ENCODE data around the gene EI24. TPM values are rescaled to one million over a fixed set of nuclear protein-coding genes. Genes with fewer than 3 reads are reported as not detected.
"Not testable (repeated sequence)": the region's sequence is repeated elsewhere in the genome, so short reads cannot be mapped to it uniquely, and the experiment has no call there.

The EI24 gene
- polyA plus RNA-seq, 3 donors from 2014 or later = 40.9 to 78.6 (median 57.9) TPM

- H3K4me3 Mint-ChIP-seq = no peak overlapping the region
- H3K36me3 Mint-ChIP-seq = no peaks in the 10 kb centered on the region
- H3K9me3 Mint-ChIP-seq = no peaks in the 10 kb centered on the region
- no peaks in the 10 kb centered on the region for H3K4me1 Mint-ChIP-seq
- no peak overlapping the region for H3K27ac Mint-ChIP-seq
- H3K27me3 Mint-ChIP-seq (ENCODE audit: low read depth in 3 of 3) = peaks cover 0 to 2% (median 2%) of the 10 kb centered on the region in 3 donors
- no peak for DNase-seq
Measured at GRCh38 chr11:125561924-125562323, 7.4 kb upstream of the EI24 start.

GRCh38 chr11:125562430-125562829, 6.8 kb upstream of the EI24 start:
- Mint-ChIP-seq H3K27ac (no peak overlapping the region), H3K36me3 (no peaks in the 10 kb centered on the region), H3K4me1 (no peaks in the 10 kb centered on the region), H3K9me3 (no peaks in the 10 kb centered on the region), H3K4me3 (no peak overlapping the region), H3K27me3 (ENCODE audit: low read depth in 3 of 3) (peaks cover 0 to 2% (median 2%) of the 10 kb centered on the region in 3 donors)
- no peak for DNase-seq

GRCh38 chr11:125564357-125564756, 4.9 kb upstream of the EI24 start:
- DNase-seq = no peak
- H3K36me3 Mint-ChIP-seq = no peaks in the 10 kb centered on the region
- no peak overlapping the region for H3K27ac Mint-ChIP-seq
- H3K9me3 Mint-ChIP-seq = no peaks in the 10 kb centered on the region
- H3K4me1 Mint-ChIP-seq = no peaks in the 10 kb centered on the region
- no peak overlapping the region for H3K4me3 Mint-ChIP-seq
- H3K27me3 Mint-ChIP-seq (ENCODE audit: low read depth in 3 of 3) = peaks cover 0 to 4% (median 2%) of the 10 kb centered on the region in 3 donors

DNA sequence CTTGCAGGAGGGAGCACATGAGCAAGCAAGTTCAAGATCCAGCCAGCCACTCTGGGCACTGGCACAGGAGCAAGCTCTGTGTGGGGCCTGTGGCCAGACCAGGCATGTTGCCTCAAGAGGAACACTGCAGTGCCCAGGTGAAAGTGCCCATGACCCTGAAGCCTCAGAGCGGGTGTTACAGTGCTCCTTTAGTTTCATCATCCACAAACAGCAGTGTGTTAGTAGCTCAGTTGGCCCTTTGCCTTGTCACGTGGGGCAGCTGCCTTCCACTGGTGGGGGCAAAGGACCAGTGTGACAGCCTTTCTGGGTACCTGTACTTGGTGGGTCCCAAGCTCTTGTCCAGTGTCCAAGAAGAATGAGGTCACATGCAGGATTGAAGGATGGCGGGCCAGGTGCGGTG, 3.0 kb upstream of the EI24 start:
- Mint-ChIP-seq H3K27me3 (ENCODE audit: low read depth in 3 of 3) (peaks cover 0 to 4% (median 0%) of the 10 kb centered on the region in 3 donors), H3K4me1 (peaks cover 15 to 17% of the 10 kb centered on the region in 2 donors), H3K36me3 (no peaks in the 10 kb centered on the region), H3K27ac (no peak overlapping the region), H3K4me3 (no peak overlapping the region), H3K9me3 (no peaks in the 10 kb centered on the region)
- no peak for DNase-seq

DNA sequence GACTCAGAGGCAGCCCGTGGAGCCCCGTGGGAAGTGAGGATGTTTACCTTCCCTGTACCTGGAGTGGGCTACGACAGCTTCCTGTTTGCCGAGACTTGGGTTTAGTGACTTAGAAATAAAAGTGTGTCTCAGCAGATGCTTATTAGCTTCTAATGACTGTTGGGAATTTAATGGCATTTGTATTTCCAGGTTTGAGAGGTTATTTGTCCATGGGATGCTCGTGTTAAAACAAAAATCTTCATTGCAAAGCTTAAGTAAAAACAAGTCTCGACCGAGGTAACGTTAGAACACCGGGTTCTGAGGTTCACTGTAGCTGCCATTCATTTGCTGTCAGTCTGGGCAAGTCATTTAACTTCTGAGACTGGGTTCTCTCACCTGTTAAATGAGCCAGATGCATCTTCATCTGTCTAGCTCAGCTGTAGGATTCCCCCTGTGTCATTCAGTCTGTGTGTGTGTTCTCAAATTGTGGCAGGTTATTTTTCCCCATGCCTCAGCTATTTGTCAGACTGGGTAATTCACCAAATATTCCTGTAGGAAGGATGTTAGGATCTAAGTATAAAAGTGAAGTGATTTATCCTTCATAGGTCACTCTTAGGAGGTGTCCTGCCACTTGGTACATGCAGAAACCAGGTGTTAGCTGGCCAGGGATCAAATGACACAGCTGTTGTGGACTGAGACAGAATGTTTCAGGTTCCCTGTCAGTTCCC, 791 bp downstream of the EI24 start:
- H3K4me3 Mint-ChIP-seq = peak overlapping the region; percentile 86 to 95 (median 90)
- peaks cover 19 to 28% of the 10 kb centered on the region in 2 donors for H3K4me1 Mint-ChIP-seq
- H3K27ac Mint-ChIP-seq = peak overlapping the region; percentile 78 to 94 (median 88)
- peaks cover 7 to 18% (median 9%) of the 10 kb centered on the region in 3 donors for H3K36me3 Mint-ChIP-seq
- no peaks in the 10 kb centered on the region for H3K9me3 Mint-ChIP-seq
- peak in 1 of 3 donors; percentile 9 for DNase-seq
- H3K27me3 Mint-ChIP-seq (ENCODE audit: low read depth in 3 of 3) = peaks cover 0 to 3% (median 0%) of the 10 kb centered on the region in 3 donors

GRCh38 chr11:125570952-125571351, 1.7 kb downstream of the EI24 start:
- Mint-ChIP-seq H3K36me3 (peaks cover 9 to 24% (median 10%) of the 10 kb centered on the region in 3 donors), H3K4me3 (peak overlapping the region; percentile 86 to 95 (median 90)), H3K9me3 (no peaks in the 10 kb centered on the region), H3K27ac (peak overlapping the region in 5 of 6 donors; percentile 30 to 88 (median 60)), H3K4me1 (peaks cover 19 to 28% of the 10 kb centered on the region in 2 donors), H3K27me3 (ENCODE audit: low read depth in 3 of 3) (peaks cover 0 to 2% (median 0%) of the 10 kb centered on the region in 3 donors)
- DNase-seq = no peak

- H3K9me3 Mint-ChIP-seq = no peaks in the 10 kb centered on the region
- peaks cover 0 to 2% (median 0%) of the 10 kb centered on the region in 3 donors for H3K27me3 Mint-ChIP-seq (ENCODE audit: low read depth in 3 of 3)
- peaks cover 9 to 38% (median 23%) of the 10 kb centered on the region in 3 donors for H3K36me3 Mint-ChIP-seq
- DNase-seq = no peak
- H3K27ac Mint-ChIP-seq = no peak overlapping the region
- H3K4me1 Mint-ChIP-seq = peaks cover 19 to 28% of the 10 kb centered on the region in 2 donors
- H3K4me3 Mint-ChIP-seq = no peak overlapping the region
Measured at GRCh38 chr11:125572916-125573315, 3.6 kb downstream of the EI24 start.

DNA sequence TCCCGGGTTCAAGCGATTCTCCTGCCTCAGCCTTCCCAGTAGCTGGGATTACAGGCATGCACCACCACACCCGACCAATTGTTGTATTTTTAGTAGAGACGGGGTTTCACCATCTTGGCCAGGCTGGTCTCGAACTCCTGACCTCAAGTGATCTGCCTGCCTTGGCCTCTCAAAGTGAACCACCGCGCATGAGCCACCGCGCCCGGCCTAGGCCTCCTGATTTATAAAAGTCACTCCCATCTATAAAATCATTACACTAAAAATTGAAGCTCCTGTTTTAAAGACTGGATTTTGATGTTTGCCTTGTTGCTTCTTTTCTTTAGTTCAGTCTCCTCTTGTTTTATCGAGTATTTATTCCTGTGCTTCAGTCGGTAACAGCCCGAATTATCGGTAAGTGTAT, 7.9 kb downstream of the EI24 start:
- not testable (repeated sequence) for DNase-seq; H3K27ac Mint-ChIP-seq; H3K9me3 Mint-ChIP-seq; H3K4me3 Mint-ChIP-seq; H3K27me3 Mint-ChIP-seq (ENCODE audit: low read depth in 3 of 3); H3K4me1 Mint-ChIP-seq
- H3K36me3 Mint-ChIP-seq = peaks cover 17 to 56% (median 33%) of the 10 kb centered on the region in 3 donors

DNA sequence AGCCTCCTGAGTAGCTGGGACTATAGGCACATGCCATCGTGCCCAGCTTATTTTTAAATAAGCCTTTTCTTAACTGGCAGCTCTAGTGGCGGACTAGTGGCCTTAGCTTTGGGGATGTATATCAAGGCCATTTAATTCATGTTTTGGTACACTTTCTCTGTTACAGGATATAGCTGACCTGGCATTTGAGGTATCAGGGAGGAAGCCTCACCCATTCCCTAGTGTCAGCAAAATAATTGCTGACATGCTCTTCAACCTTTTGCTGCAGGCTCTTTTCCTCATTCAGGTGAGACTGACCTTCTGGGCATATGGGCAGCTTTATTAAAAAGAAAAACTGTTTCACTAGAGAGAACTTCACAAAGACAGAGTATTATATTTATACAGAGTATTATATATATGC, 9.5 kb downstream of the EI24 start:
- Mint-ChIP-seq H3K36me3 (peaks cover 20 to 63% (median 42%) of the 10 kb centered on the region in 3 donors), H3K9me3 (no peaks in the 10 kb centered on the region), H3K27ac (no peak overlapping the region), H3K4me3 (no peak overlapping the region), H3K27me3 (ENCODE audit: low read depth in 3 of 3) (no peaks in the 10 kb centered on the region), H3K4me1 (no peaks in the 10 kb centered on the region)
- no peak for DNase-seq

- DNase-seq = no peak
- Mint-ChIP-seq H3K27me3 (ENCODE audit: low read depth in 3 of 3) (no peaks in the 10 kb centered on the region), H3K4me1 (no peaks in the 10 kb centered on the region), H3K36me3 (peaks cover 23 to 63% (median 49%) of the 10 kb centered on the region in 3 donors), H3K9me3 (no peaks in the 10 kb centered on the region), H3K27ac (no peak overlapping the region), H3K4me3 (no peak overlapping the region)
Measured at GRCh38 chr11:125579811-125580210, 10.5 kb downstream of the EI24 start.

DNA sequence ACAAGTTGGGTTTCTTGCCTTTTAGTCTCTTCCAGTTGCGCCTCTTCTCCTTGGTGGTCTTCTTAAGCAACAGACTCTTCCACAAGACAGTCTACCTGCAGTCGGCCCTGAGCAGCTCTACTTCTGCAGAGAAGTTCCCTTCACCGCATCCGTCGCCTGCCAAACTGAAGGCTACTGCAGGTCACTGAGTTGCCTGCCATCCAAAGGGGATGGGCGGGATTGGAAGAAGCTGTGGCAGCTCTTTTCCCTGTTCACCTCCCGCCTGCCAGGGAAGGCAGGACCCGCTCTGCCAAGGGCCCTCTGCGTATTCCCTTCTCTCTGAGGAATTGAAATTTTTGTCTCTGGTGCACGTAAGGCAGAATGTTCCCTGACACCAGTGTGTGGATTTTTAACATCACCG, 14.2 kb downstream of the EI24 start:
- peak overlapping the region in 2 of 6 donors; percentile 2 to 51 for H3K27ac Mint-ChIP-seq
- peaks cover 24 to 41% (median 28%) of the 10 kb centered on the region in 3 donors for H3K36me3 Mint-ChIP-seq
- H3K27me3 Mint-ChIP-seq (ENCODE audit: low read depth in 3 of 3) = peaks cover 0 to 2% (median 0%) of the 10 kb centered on the region in 3 donors
- no peaks in the 10 kb centered on the region for H3K9me3 Mint-ChIP-seq
- no peak overlapping the region for H3K4me3 Mint-ChIP-seq
- DNase-seq = no peak
- H3K4me1 Mint-ChIP-seq = no peaks in the 10 kb centered on the region

DNA sequence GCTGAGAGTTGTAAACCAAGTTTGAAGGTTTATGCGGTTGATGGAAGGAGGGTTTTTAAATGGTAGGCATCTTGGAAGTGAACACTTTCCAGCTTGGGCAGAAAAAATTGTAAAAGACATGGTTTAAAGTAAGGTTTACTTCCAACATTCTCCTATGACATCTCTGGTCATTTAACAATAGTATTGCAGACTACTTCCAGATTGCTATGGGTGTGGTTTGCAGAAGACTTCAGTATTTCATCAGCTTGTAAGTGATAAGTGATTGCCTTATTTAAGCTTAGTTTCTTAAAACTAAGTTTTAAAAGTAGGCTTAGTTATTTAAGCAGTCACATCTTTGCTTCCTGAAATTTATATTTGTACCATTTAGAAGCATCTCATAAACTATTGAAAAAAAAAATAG, 16.2 kb downstream of the EI24 start:
- DNase-seq = no peak
- Mint-ChIP-seq H3K27me3 (ENCODE audit: low read depth in 3 of 3) (peaks cover 0 to 2% (median 0%) of the 10 kb centered on the region in 3 donors), H3K27ac (no peak overlapping the region), H3K36me3 (peaks cover 16 to 29% (median 21%) of the 10 kb centered on the region in 3 donors), H3K4me3 (no peak overlapping the region), H3K9me3 (no peaks in the 10 kb centered on the region), H3K4me1 (no peaks in the 10 kb centered on the region)

DNA sequence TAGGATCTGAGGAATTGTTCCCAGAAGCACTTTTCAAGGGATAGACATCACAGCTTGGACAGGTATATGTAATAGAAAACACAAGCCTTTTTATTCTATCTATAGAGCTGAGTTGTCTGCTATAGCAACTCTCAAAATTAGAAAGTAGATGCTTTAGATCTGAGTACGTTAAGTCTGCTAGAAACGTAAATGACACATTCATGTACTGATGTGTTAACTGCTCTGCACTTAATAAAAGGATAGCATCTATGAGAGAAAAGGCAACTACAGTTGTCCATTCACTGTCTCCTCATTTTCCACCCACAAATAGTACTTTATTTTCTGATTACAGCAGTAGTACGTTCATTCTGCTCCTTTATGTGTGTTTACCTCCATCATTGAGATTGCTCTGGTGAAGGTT, 17.3 kb downstream of the EI24 start:
- Mint-ChIP-seq H3K9me3 (no peaks in the 10 kb centered on the region), H3K4me1 (peaks cover 5% of the 10 kb centered on the region in 2 donors), H3K36me3 (peaks cover 16 to 25% (median 20%) of the 10 kb centered on the region in 3 donors), H3K27ac (no peak overlapping the region), H3K27me3 (ENCODE audit: low read depth in 3 of 3) (peaks cover 0 to 2% (median under 1%) of the 10 kb centered on the region in 3 donors), H3K4me3 (no peak overlapping the region)
- DNase-seq = no peak

GRCh38 chr11:125587480-125587879, 18.2 kb downstream of the EI24 start:
- Mint-ChIP-seq H3K9me3 (no peaks in the 10 kb centered on the region), H3K4me3 (no peak overlapping the region), H3K27ac (no peak overlapping the region), H3K27me3 (ENCODE audit: low read depth in 3 of 3) (peaks cover 5 to 6% (median 5%) of the 10 kb centered on the region in 3 donors), H3K36me3 (peaks cover 16 to 25% (median 17%) of the 10 kb centered on the region in 3 donors), H3K4me1 (peaks cover 13 to 14% of the 10 kb centered on the region in 2 donors)
- no peak for DNase-seq

All from immature natural killer cell (primary cell).